Panc1 (cell line): ENCODE data around the gene PADI2. TPM values are rescaled to one million over a fixed set of nuclear protein-coding genes. Genes with fewer than 3 reads are reported as not detected.

ENCODE experiments used
- ATAC-seq: fragments of 200-7000 bp; cut with Tn5 transposase; 2 replicates; pipeline ENCODE4 v1.9.1; 2020; ENCODE audit warnings: mild to moderate bottlenecking, moderate library complexity
- BruUV-seq: library from RNA; stranded (reverse); fragments of 400-500 nt; replicated peaks from 2 replicates; lab custom pipeline; 2021; lab: Mats Ljungman, UMichigan
- CTCF ChIA-PET: fragments of 300-600 bp; sonication (Branson Sonifier 250); formaldehyde crosslinking; loops from one replicate; lab custom pipeline; 2022; ENCODE audit warnings: antibody characterized with exemption; lab: Charles Lee
- POLR2A ChIA-PET: fragments of 300-600 bp; sonication (Branson Sonifier 250); formaldehyde crosslinking; loops from one replicate; lab custom pipeline; 2022; ENCODE audit warnings: antibody characterized with exemption; lab: Charles Lee
- DNase-seq: peaks from one replicate; pipeline ENCODE4 v3.0.0-alpha.2; 2010; ENCODE audit warnings: low read depth, low spot score
- H3K27ac ChIP-seq: 2 replicates; pipeline ENCODE4 v1.5.1; 2011; ENCODE audit warnings: mild to moderate bottlenecking, low read length, inconsistent platforms
- H3K27me3 ChIP-seq: fragments of 200-500 bp; sonication (Bioruptor generic); 2 replicates; pipeline ENCODE4 v1.6.0; 2014; ENCODE audit warnings: low read length, inconsistent platforms; ENCODE audit not compliant: control insufficient read depth, insufficient read depth
- H3K36me3 ChIP-seq: fragments of 200-500 bp; sonication (Bioruptor generic); 2 replicates; pipeline ENCODE4 v1.5.1; 2014; ENCODE audit warnings: inconsistent platforms, mild to moderate bottlenecking, low read length, moderate library complexity; ENCODE audit not compliant: control insufficient read depth, insufficient read depth
- H3K4me1 ChIP-seq: 2 replicates; pipeline ENCODE4 v1.5.1; 2011; ENCODE audit warnings: inconsistent platforms, mild to moderate bottlenecking, low read length, moderate library complexity; ENCODE audit not compliant: control insufficient read depth, insufficient read depth
- H3K4me3 ChIP-seq, 2 experiments: 2 replicates each; pipeline ENCODE4 v1.5.1; 2011 to 2012; ENCODE audit warnings: low read depth in 2 of 2, low read length in 2 of 2, mild to moderate bottlenecking in 2 of 2, inconsistent platforms in 1 of 2, moderate library complexity in 1 of 2
- H3K9me3 ChIP-seq: fragments of 200-500 bp; sonication (Bioruptor generic); 2 replicates; pipeline ENCODE4 v1.5.1; 2014; ENCODE audit warnings: low read depth, mild to moderate bottlenecking, inconsistent platforms, low read length, moderate library complexity; ENCODE audit not compliant: control insufficient read depth, insufficient read depth
- CTCF ChIP-seq: fragments of 450-650 bp; IDR thresholded peaks from 2 replicates; pipeline ENCODE4 v1.5.1; 2017; ENCODE audit warnings: mild to moderate bottlenecking
- POLR2AphosphoS5 ChIP-seq: IDR thresholded peaks from 2 replicates; pipeline ENCODE4 v1.6.1; 2012; ENCODE audit warnings: mild to moderate bottlenecking, low read depth, low read length, moderate library complexity
- SIN3A ChIP-seq: IDR thresholded peaks from 2 replicates; pipeline ENCODE4 v1.6.1; 2012; ENCODE audit warnings: low read depth, mild to moderate bottlenecking, low read length, moderate library complexity, borderline replicate concordance; ENCODE audit not compliant: insufficient read depth
- TCF7L2 ChIP-seq: IDR thresholded peaks from 2 replicates; pipeline ENCODE4 v1.6.1; 2011; ENCODE audit warnings: mild to moderate bottlenecking, low read depth, low read length, inconsistent platforms
- in situ Hi-C: cut with HindIII; loops from 2 replicates; pipeline ENCODE4 v1.10.0; 2016; ENCODE audit warnings: low sequenced_read_pairs, low pct_unique_long_range_greater_than_20kb
- intact Hi-C: fragments of 100-400 bp; cut with micrococcal nuclease; formaldehyde crosslinking; loops from one replicate; pipeline ENCODE4 v1.10.0; 2022; ENCODE audit not compliant: unreplicated experiment
- total RNA-seq: library from RNA; stranded (reverse); gene quantifications from one replicate; pipeline ENCODE4 v1.2.1, GENCODE V29; 2021; ENCODE audit not compliant: unreplicated experiment
- TF ChIP-seq, protein P1 (sequence below), 2 experiments: IDR thresholded peaks; 2 replicates each; pipeline ENCODE4 v1.6.1; 2011 to 2012; ENCODE audit warnings: low read depth in 2 of 2, control low read depth in 1 of 2, low read length in 1 of 2, mild to moderate bottlenecking in 1 of 2, moderate library complexity in 1 of 2; ENCODE audit not compliant: insufficient read depth in 1 of 2

PADI2 gene
- total RNA-seq, 1 experiment from 2014 or later: 507 TPM

- peak overlapping the region; percentile 5; the same call in 1 of the 2 replicates for H3K27ac ChIP-seq
- TF ChIP-seq TCF7L2: no peak
- TF ChIP-seq, protein P1, sequence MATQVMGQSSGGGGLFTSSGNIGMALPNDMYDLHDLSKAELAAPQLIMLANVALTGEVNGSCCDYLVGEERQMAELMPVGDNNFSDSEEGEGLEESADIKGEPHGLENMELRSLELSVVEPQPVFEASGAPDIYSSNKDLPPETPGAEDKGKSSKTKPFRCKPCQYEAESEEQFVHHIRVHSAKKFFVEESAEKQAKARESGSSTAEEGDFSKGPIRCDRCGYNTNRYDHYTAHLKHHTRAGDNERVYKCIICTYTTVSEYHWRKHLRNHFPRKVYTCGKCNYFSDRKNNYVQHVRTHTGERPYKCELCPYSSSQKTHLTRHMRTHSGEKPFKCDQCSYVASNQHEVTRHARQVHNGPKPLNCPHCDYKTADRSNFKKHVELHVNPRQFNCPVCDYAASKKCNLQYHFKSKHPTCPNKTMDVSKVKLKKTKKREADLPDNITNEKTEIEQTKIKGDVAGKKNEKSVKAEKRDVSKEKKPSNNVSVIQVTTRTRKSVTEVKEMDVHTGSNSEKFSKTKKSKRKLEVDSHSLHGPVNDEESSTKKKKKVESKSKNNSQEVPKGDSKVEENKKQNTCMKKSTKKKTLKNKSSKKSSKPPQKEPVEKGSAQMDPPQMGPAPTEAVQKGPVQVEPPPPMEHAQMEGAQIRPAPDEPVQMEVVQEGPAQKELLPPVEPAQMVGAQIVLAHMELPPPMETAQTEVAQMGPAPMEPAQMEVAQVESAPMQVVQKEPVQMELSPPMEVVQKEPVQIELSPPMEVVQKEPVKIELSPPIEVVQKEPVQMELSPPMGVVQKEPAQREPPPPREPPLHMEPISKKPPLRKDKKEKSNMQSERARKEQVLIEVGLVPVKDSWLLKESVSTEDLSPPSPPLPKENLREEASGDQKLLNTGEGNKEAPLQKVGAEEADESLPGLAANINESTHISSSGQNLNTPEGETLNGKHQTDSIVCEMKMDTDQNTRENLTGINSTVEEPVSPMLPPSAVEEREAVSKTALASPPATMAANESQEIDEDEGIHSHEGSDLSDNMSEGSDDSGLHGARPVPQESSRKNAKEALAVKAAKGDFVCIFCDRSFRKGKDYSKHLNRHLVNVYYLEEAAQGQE (IDR thresholded peaks at IDR 0.05; ENCODE audit: insufficient read depth in 1 of 2, low read depth in 2 of 2, low read length in 1 of 2): no peak
- TF ChIP-seq CTCF: no peak
- no peak for TF ChIP-seq SIN3A
- TF ChIP-seq POLR2AphosphoS5: no peak
- intact Hi-C loops: no loop called here
- DNase-seq (no peak), ATAC-seq (no peak)
- no peak overlapping the region for H3K4me3 ChIP-seq
- H3K9me3 ChIP-seq: peaks cover 3% of the 10 kb centered on the region; the same call in 1 of the 2 replicates
- no TSS peak for BruUV-seq
- ChIA-PET POLR2A (no interaction called here), CTCF (no interaction called here)
- in situ Hi-C loops: no loop called here
- H3K4me1 ChIP-seq: peaks cover 4% of the 10 kb centered on the region; the same call in 1 of the 2 replicates
- H3K36me3 ChIP-seq: no peaks in the 10 kb centered on the region
- no peaks in the 10 kb centered on the region for H3K27me3 ChIP-seq
Observed at GRCh38 chr1:17149771-17150170, 30.5 kb upstream of the PADI2 start.

DNA sequence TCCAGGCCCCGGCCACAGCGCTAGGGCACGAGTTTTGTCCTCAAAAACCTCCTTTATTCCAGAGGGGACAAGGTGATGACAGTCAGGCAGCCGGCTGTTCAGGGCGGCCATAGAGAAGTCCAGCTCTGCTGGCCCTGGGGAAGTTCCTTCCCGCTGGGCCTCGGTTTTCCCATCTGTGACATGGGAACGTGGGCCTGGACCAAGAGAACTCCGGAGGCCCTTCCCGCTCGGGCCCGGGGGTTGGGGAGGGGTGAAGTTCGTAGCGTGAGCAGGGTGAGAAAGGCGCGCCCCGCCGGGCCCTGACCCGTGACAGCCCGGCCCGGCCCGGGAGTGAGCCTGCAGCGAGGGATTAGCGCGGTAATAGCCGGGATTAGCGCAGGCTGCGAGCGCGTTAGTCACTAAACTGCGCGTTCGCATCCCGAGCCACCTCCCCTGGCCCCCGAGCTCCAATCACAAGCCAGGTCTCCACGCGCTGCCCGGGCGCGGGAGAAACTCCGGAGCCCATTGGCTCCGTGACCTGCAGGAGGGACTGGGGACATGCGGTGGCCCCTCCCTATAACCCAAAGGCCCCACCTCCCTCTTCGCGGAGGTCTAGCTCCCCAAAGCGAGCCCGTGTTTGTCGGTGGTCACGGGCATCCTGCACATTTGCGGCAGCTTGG, 29.8 kb upstream of the PADI2 start:
- no peak for TF ChIP-seq TCF7L2
- TF ChIP-seq, protein P1 (IDR thresholded peaks at IDR 0.05; ENCODE audit: insufficient read depth in 1 of 2, low read depth in 2 of 2, low read length in 1 of 2): no peak
- TF ChIP-seq CTCF: no peak
- DNase-seq (no peak), ATAC-seq (no peak)
- peak overlapping the region; percentile 36; the same call in 1 of the 2 replicates for H3K27ac ChIP-seq
- intact Hi-C loops: no loop called here
- POLR2A ChIA-PET: no interaction called here
- no peaks in the 10 kb centered on the region for H3K36me3 ChIP-seq
- in situ Hi-C loops: no loop called here
- H3K9me3 ChIP-seq: no peaks in the 10 kb centered on the region
- CTCF ChIA-PET: no interaction called here
- no peak overlapping the region for H3K4me3 ChIP-seq
- H3K27me3 ChIP-seq: no peaks in the 10 kb centered on the region
- no TSS peak for BruUV-seq
- H3K4me1 ChIP-seq: peaks cover 4% of the 10 kb centered on the region; the same call in 1 of the 2 replicates
